HG03064 (cell line): ENCODE data around the gene MMP21.

Experiments
- ATAC-seq: cut with Tn5 transposase; IDR thresholded peaks from one replicate; pipeline ENCODE4 v1.9.1; 2021; ENCODE audit warnings: low read depth; ENCODE audit not compliant: unreplicated experiment

MMP21 gene

GRCh38 chr10:125775491-125776106 is at the start of gene MMP21:
Gene MMP21 (minus strand): TSS chr10:125775821. CDS start chr10:125775821, 0 bp downstream.
- no peak for ATAC-seq

- no peak for ATAC-seq
Observed at GRCh38 chr10:125824736-125825135, 49.1 kb upstream of the MMP21 start.

GRCh38 chr10:125823663-125824251 is 48.1 kb upstream of the MMP21 start:
- ATAC-seq, result no peak

DNA sequence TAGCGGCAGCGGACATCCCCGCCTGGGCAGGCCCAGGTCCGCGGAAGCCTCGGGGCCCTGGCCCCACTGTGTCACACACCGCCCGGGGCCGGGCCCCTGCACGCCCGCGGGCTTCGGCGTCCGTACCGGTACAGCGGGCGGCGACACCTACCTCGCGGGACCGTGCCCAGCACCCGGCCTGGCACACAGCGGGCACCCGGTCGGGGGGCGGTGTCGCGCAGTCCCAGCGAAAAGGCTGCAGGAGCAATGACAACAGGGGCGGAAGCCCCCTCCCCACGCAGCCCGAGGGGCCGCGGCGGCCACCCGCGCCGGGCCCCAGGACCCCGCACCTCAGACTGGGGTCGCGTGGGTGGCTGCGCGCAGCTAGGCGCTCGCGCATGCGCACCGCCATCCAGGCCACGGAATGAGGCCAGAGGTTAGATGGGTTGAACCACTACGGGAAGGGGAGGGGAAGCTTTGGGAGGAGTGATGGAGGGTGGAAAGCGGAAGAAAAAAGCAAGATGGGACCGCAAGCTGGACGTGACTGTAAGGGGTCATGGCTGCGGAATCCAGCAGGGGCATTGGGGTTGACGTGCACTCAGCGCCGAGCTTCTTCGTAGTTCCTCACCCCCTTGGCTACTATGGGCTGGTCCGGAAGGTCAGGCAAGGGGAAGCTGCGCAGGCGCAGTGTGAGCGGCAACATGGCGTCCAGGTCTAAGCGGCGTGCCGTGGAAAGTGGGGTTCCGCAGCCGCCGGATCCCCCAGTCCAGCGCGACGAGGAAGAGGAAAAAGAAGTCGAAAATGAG is 47.4 kb upstream of the MMP21 start, which contains the start of the genes BCCIP and UROS:
TSS of gene BCCIP (plus strand) at position 669 of the 785 bp plus-strand sequence. CDS start at position 681, 12 bp downstream.
TSS of gene UROS (minus strand) at position 381 of the 785 bp plus-strand sequence. CDS start 6,759 bp downstream, outside the sequence.
- ATAC-seq, result peak; percentile 73

DNA sequence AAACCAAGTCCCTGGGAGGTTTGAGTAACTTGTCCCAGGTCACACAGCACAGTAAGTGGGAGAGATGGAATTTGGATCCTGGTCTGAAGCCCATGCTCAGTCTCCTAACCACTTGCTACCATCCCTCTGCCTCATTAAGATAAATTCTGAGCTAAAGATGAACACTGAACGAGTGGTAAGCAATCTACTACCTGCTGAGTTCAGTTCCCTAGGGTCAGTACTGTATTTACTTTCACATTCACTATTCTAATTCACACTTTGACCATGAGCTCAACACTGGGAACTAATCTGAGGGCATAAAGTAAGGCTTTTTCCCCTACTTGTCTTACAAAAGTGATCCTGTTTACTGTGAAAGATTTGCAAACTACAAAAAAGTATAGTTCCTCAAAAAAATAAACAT is 45.1 kb upstream of the MMP21 start:
- peak; percentile 53 for ATAC-seq

DNA sequence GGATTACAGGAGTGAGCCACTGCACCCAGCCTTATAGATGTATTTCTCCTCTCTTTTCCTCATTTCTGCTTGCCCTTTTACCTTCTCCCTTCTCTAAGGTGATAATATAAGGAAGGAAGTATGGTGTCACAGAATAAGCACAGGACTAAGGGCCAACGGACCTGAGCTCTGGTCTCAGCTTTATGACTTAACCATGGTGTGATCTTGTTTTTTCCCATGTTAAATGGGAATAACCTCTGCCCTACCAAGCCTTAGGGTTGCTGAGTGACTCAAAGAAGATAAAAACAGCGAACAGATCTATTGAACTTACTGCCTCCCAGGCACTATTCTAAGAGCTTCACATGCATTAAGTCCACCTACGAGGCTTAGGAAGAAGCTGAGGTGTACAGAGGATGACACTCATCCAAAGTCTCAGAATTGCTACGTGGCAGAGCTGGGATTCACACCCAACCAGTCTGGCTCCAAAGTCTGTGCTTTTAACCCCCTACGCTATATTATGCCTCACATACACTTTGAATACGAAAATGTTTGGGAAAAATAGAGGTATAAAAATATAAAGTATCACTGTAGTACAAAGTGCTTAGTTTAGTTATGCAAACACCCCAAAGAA is 41.8 kb upstream of the MMP21 start:
- no peak for ATAC-seq

GRCh38 chr10:125816548-125816947 is 40.9 kb upstream of the MMP21 start:
- no peak for ATAC-seq

GRCh38 chr10:125815764-125816163 is 40.1 kb upstream of the MMP21 start:
- ATAC-seq, result no peak

DNA sequence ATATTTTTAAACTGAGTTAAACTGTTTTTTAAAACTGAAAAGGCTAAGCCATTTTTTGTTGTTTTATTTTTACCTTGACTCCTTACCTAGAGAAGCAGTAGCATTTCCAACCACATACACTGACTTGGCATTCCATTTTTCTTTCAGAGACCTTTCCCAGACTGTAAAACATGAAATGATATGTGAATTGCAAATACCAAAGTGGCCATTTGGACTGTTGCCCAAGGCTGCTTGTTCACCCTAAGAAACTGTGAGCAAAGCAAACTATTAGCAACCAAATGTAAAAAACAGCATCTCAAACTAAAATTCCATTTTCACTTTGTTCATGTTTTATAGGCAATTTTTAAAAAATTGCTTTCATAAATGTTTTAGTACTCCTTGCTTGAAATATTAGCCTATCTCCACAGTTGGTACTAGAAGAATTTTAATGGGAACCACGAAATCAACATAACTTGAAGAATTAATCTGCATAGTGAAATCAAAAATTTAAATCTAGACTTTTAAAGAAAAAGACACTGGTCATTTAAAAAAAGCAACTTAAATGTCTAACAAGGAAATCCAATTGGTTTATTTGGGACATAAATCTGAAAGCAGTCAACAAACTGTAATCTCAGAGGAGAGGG is 36.6 kb upstream of the MMP21 start:
- ATAC-seq, result no peak

DNA sequence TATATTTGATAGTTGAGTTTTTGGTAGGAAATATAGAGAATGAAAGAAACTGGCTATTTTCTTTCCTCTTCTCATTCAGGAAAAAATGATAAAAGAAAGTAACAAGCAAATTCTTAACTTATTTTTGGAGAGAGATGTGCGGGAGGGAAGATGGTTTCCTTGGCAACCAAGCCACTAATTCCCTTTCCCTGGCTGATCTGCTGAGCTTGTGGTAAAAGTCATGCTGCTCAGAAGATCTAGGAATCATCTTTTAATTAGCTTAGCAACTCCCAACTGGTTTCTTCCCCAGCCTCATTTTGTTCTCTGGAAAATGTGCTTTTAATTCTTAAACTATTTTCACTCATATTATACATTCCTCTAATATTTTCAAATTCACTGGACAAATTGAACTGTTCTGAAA is 35.6 kb upstream of the MMP21 start:
- no peak for ATAC-seq

GRCh38 chr10:125808047-125808446 is 32.4 kb upstream of the MMP21 start:
- ATAC-seq, result no peak

DNA sequence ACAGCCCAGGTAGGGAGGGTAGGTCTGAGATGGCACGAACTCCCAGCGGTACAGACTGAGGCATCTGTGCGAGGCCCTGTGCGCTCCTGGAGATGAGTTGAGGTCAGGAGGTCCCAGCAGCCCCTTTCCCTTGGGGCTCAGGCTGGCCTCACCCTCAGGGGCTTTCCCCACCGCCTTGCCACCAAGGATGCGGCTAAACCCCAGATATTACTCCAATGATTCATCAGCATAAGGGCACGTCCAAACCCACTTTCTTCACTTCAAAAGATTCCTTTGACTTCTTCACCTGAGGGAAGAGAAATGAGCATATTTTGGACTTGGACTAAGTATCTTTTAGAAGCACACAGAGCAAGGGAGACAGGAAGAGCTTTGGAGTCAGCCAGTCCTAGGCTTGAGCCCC is 27.1 kb upstream of the MMP21 start:
- ATAC-seq, result no peak

GRCh38 chr10:125802131-125802530 is 26.5 kb upstream of the MMP21 start:
- ATAC-seq, result no peak

DNA sequence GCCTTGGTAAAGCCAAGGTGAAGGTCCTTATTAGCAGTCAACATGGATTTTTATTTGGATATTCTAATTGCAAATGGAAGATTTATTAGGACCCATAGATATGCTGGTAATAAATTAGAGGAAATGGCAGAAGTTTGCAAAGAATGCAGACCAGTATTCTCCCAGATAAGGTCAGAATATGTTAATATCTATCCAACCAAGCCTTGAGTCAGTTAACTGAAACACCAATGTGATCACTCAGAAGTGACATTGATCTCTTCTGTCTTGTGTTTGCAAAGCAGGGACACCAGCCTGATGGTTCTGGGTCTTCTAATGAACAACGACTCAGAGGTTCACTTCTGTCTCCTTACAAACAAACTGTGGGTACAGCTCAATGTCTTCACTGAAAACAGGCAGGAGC is 26.0 kb upstream of the MMP21 start:
- no peak for ATAC-seq

DNA sequence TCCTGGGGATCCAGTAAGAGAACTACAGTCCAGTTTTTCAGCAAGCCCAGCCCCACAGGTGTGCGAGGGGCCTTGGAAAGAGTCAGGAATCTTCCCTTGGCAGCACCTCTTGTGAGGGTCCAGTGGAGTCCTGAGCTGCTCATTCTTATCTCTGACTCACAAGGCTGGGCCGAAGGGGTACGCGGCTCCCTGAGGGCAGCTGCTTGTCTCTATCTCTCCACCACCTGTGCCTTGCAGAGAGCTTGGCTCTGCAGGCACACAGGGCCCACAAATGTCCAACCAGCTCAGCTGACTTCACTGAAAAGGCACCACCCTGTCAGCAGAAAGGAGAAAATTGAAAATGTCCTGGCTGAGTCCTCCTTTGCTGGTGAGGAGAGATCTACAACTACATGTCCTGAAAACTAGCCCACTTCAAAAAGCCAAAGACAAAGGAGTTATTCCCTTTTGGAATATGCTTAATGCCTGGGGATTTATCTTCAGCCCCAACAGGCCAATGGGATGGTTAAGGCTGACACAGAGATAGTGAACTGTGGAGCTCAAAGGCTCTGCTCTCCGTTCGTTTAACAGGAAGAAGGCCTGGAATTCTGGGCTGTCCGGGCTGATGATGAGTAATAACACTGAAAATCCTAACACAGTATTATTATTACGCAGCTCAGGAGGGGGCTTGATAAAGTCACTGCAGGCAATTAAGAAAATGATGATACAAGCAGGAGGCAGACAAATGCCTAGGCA is 24.0 kb upstream of the MMP21 start:
- no peak for ATAC-seq

DNA sequence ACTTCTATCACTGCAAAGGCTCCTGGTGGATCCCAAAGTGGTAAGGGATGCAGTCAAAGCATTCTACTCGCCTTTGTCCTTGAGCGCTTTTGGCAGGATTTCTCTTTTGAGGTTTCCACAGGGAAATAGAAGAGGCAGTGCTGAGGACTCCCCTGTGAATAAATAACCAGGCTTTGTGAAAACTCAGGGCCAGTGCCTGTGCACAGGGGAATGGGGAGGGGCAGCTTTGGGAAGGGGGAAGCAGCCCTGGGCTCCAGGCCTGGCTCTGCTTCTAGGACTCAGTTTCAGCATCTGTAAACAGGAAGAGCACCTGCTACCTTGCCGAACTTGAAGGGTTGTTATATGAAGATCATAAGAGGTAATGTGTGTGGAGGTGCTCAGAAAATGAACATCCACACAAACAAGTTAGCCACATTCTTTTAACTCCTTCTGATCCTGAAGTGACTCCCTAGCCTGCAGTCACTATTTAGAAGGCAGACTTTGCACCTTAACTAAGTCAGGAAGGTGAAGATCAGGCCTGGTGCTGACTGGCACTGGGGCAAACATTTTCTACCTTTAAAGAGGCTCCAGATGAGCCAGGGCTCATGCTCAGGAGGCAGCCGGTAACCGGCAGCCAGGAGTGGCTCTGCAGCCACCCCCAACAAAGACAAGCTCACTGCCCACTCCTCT is 22.5 kb upstream of the MMP21 start:
- no peak for ATAC-seq

- no peak for ATAC-seq
Observed at GRCh38 chr10:125797424-125797823, 21.8 kb upstream of the MMP21 start.

GRCh38 chr10:125795637-125796190 is 20.1 kb upstream of the MMP21 start:
- no peak for ATAC-seq

DNA sequence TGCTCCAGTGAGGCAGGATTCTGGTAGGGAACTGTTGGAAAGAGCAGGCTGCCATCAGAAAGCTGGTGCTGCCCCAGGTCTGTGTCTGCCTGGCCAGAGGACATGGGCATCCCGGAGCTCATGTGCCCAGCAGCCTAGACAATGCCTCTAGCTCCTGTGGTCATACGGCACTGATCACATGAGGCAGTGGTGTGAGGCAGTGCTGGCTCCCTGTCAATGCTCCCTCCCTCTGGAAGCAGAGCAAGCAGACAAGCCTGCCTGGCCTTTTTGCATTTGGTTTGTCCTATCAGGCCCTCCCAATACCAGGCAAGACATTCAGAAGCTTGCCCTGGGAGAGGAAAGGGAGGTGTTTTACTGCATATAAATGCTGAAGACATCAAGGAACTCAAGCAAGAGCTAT is 19.5 kb upstream of the MMP21 start:
- no peak for ATAC-seq
